ENCODE measurements around the gene FAM167B.

The FAM167B gene

GRCh38 chr1:32199717-32200072 is 47.3 kb upstream of the FAM167B start:
- TF ChIP-seq REST (IDR thresholded peaks at IDR 0.05; ENCODE audit: insufficient read depth in 1 of 2, low read depth in 2 of 2, low read length in 2 of 2) (no peak), TAF1 (IDR thresholded peaks at IDR 0.05; ENCODE audit: borderline replicate concordance, insufficient read depth, low read length) (no peak), POLR2AphosphoS5 (IDR thresholded peaks at IDR 0.05; ENCODE audit: low read depth, low read length) (no peak), FOXP2 (optimal IDR thresholded peaks at IDR 0.05; ENCODE audit: borderline replicate concordance, extremely low read depth, extremely low read length, insufficient read depth) (no peak), SIN3A (IDR thresholded peaks at IDR 0.05; ENCODE audit: borderline replicate concordance, insufficient read depth, low read length) (no peak)

GRCh38 chr1:32200226-32201010 is 46.6 kb upstream of the FAM167B start, which contains the start of gene CCDC28B:
Gene CCDC28B, plus strand, starts transcription at chr1:32200595. Its CDS starts 1,341 bp downstream, at chr1:32201936.
- TF ChIP-seq FOXP2 (optimal IDR thresholded peaks at IDR 0.05; ENCODE audit: borderline replicate concordance, extremely low read depth, extremely low read length, insufficient read depth) (no peak), TAF1 (IDR thresholded peaks at IDR 0.05; ENCODE audit: borderline replicate concordance, insufficient read depth, low read length) (no peak), REST (IDR thresholded peaks at IDR 0.05; ENCODE audit: insufficient read depth in 1 of 2, low read depth in 2 of 2, low read length in 2 of 2) (no peak), SIN3A (IDR thresholded peaks at IDR 0.05; ENCODE audit: borderline replicate concordance, insufficient read depth, low read length) (no peak), POLR2AphosphoS5 (IDR thresholded peaks at IDR 0.05; ENCODE audit: low read depth, low read length) (no peak)

- TF ChIP-seq SIN3A (IDR thresholded peaks at IDR 0.05; ENCODE audit: borderline replicate concordance, insufficient read depth, low read length) = 0 out of 2 replicates have a peak, but pooled peaks have one; percentile 23
- TF ChIP-seq REST (IDR thresholded peaks at IDR 0.05; ENCODE audit: insufficient read depth in 1 of 2, low read depth in 2 of 2, low read length in 2 of 2) = no peak
- TF ChIP-seq POLR2AphosphoS5 (IDR thresholded peaks at IDR 0.05; ENCODE audit: low read depth, low read length) = no peak
- no peak for TF ChIP-seq FOXP2 (optimal IDR thresholded peaks at IDR 0.05; ENCODE audit: borderline replicate concordance, extremely low read depth, extremely low read length, insufficient read depth)
- no peak for TF ChIP-seq TAF1 (IDR thresholded peaks at IDR 0.05; ENCODE audit: borderline replicate concordance, insufficient read depth, low read length)
These were observed 45.8 kb upstream of the FAM167B start for GRCh38 chr1:32201011-32201855.

- TF ChIP-seq POLR2AphosphoS5 (IDR thresholded peaks at IDR 0.05; ENCODE audit: low read depth, low read length) (no peak), TAF1 (IDR thresholded peaks at IDR 0.05; ENCODE audit: borderline replicate concordance, insufficient read depth, low read length) (no peak), REST (IDR thresholded peaks at IDR 0.05; ENCODE audit: insufficient read depth in 1 of 2, low read depth in 2 of 2, low read length in 2 of 2) (no peak), FOXP2 (optimal IDR thresholded peaks at IDR 0.05; ENCODE audit: borderline replicate concordance, extremely low read depth, extremely low read length, insufficient read depth) (no peak), SIN3A (IDR thresholded peaks at IDR 0.05; ENCODE audit: borderline replicate concordance, insufficient read depth, low read length) (no peak)
These were observed 42.1 kb upstream of the FAM167B start for GRCh38 chr1:32204943-32205361.

All from PFSK-1 (cell line).